ENCODE results near the gene ADARB2. TPM values are rescaled to one million over a fixed set of nuclear protein-coding genes. Genes with fewer than 3 reads are reported as not detected.
"Not testable (repeated sequence)": the region's sequence is repeated elsewhere in the genome, so short reads cannot be mapped to it uniquely, and the experiment has no call there.

ADARB2 gene
- total RNA-seq, 6 experiments from 2014 or later: not detected

GRCh38 chr10:1253523-1254353 lies 483.6 kb downstream of the ADARB2 start:
- Mint-ChIP-seq H3K36me3 (ENCODE audit: low read depth) (peaks cover 5% of the 10 kb centered on the region; the same call in 1 of the 2 replicates), H3K4me1 (ENCODE audit: low read depth) (no peaks in the 10 kb centered on the region), H3K27me3 (ENCODE audit: insufficient read depth) (peaks cover 5% of the 10 kb centered on the region), H3K9me3 (peaks cover 31% of the 10 kb centered on the region), H3K27ac (no peak overlapping the region), H3K4me3 (no peak overlapping the region)
- TF ChIP-seq CTCF (IDR thresholded peaks at IDR 0.05): no peak
- DNase-seq: no peak

- H3K36me3 Mint-ChIP-seq (ENCODE audit: low read depth): peaks cover 5% of the 10 kb centered on the region; the same call in 1 of the 2 replicates
These were observed 485.6 kb downstream of the ADARB2 start for GRCh38 chr10:1251769-1252168.

GRCh38 chr10:1249142-1249920 lies 488.0 kb downstream of the ADARB2 start:
- TF ChIP-seq CTCF (IDR thresholded peaks at IDR 0.05): no peak
- Mint-ChIP-seq H3K36me3 (ENCODE audit: low read depth) (peaks cover 5% of the 10 kb centered on the region; the same call in 1 of the 2 replicates), H3K4me3 (no peak overlapping the region), H3K4me1 (ENCODE audit: low read depth) (no peaks in the 10 kb centered on the region), H3K9me3 (peaks cover 28% of the 10 kb centered on the region), H3K27me3 (ENCODE audit: insufficient read depth) (peaks cover 2% of the 10 kb centered on the region), H3K27ac (no peak overlapping the region)
- no peak for DNase-seq

More at GRCh38 chr10:1251769-1252168, 485.6 kb downstream of the ADARB2 start:
- Mint-ChIP-seq H3K27ac (no peak overlapping the region), H3K9me3 (peaks cover 30% of the 10 kb centered on the region), H3K4me1 (ENCODE audit: low read depth) (no peaks in the 10 kb centered on the region), H3K27me3 (ENCODE audit: insufficient read depth) (peaks cover 5% of the 10 kb centered on the region), H3K4me3 (no peak overlapping the region)
- no peak for DNase-seq
- no peak for TF ChIP-seq CTCF (IDR thresholded peaks at IDR 0.05)

- not testable (repeated sequence) for H3K4me1 Mint-ChIP-seq (ENCODE audit: low read depth); H3K4me3 Mint-ChIP-seq; H3K27ac Mint-ChIP-seq; H3K36me3 Mint-ChIP-seq (ENCODE audit: low read depth); H3K27me3 Mint-ChIP-seq (ENCODE audit: insufficient read depth); DNase-seq
- H3K9me3 Mint-ChIP-seq: peaks cover 20% of the 10 kb centered on the region
These were observed 489.1 kb downstream of the ADARB2 start for GRCh38 chr10:1248262-1248630.

GRCh38 chr10:1247598-1248261 lies 489.6 kb downstream of the ADARB2 start:
- peaks cover 19% of the 10 kb centered on the region for H3K9me3 Mint-ChIP-seq
- H3K27ac Mint-ChIP-seq: no peak overlapping the region
- H3K36me3 Mint-ChIP-seq (ENCODE audit: low read depth): no peaks in the 10 kb centered on the region
- no peak overlapping the region for H3K4me3 Mint-ChIP-seq
- H3K4me1 Mint-ChIP-seq (ENCODE audit: low read depth): no peaks in the 10 kb centered on the region
- peaks cover 4% of the 10 kb centered on the region; the same call in 1 of the 2 replicates for H3K27me3 Mint-ChIP-seq (ENCODE audit: insufficient read depth)
- TF ChIP-seq CTCF (IDR thresholded peaks at IDR 0.05): no peak
- DNase-seq: no peak

Data from HFFc6 (cell line).